Uterus (tissue), 4 donors: Measurements from ENCODE around the gene ZNF839. TPM values are rescaled to one million over a fixed set of nuclear protein-coding genes. Genes with fewer than 3 reads are reported as not detected.

ENCODE experiments used
- DNase-seq, 2 donors: peaks; one replicate each; pipeline ENCODE4 v3.0.0-alpha.2; 2019 to 2020
- H3K27ac ChIP-seq, 2 donors: fragments of 200-600 bp; sonication (generic); 1 replicate in 1 of 2; 2 replicates in 1 of 2; pipeline ENCODE4 v1.5.1; 2016 to 2018
- H3K27me3 ChIP-seq, 2 donors: fragments of 200-600 bp; sonication (generic); one replicate each; pipeline ENCODE4 v1.5.1; 2018 to 2019; ENCODE audit warnings: control low read depth in 1 of 2
- H3K36me3 ChIP-seq, 2 donors: fragments of 200-600 bp; sonication (generic); one replicate each; pipeline ENCODE4 v1.5.1; 2019; ENCODE audit warnings: control low read depth in 1 of 2
- H3K4me1 ChIP-seq, 2 donors: fragments of 200-600 bp; sonication (generic); one replicate each; pipeline ENCODE4 v1.5.1; 2018 to 2019; ENCODE audit warnings: control low read depth in 1 of 2
- H3K4me3 ChIP-seq, 2 donors: fragments of 200-600 bp; sonication (generic); 1 replicate in 1 of 2; 2 replicates in 1 of 2; pipeline ENCODE4 v1.5.1; 2018 to 2019; ENCODE audit warnings: mild to moderate bottlenecking in 1 of 2
- H3K9me3 ChIP-seq, 2 donors: fragments of 200-600 bp; sonication (generic); one replicate each; pipeline ENCODE4 v1.5.1; 2019; ENCODE audit warnings: control low read depth in 1 of 2
- POLR2A ChIP-seq, 2 donors: fragments of 450-650 bp; IDR thresholded peaks; one replicate each; pipeline ENCODE4 v1.6.1; 2016; ENCODE audit warnings: antibody characterized with exemption in 2 of 2, mild to moderate bottlenecking in 1 of 2, moderate library complexity in 1 of 2
- intact Hi-C: fragments of 100-400 bp; cut with DNase I; formaldehyde crosslinking; loops from one replicate; pipeline ENCODE4 v1.15.1; 2023; ENCODE audit warnings: low total_unique reads
- total RNA-seq, 4 donors: library from RNA; depleted of rRNA in 3 of 4; stranded (reverse); fragments of >200 nt in 3 of 4; gene quantifications; one replicate each; pipeline versions ENCODE4 v1.1.0 to v1.2.4, GENCODE V29; 2014 to 2023
- TF ChIP-seq, protein P1 (sequence below), 4 experiments: fragments of 200-600 bp in 2 of 4; fragments of 450-650 bp in 2 of 4; sonication (generic) in 2 of 4; IDR thresholded peaks; one replicate each; pipeline ENCODE4 v1.5.1; 2016 to 2019; ENCODE audit warnings: antibody characterized with exemption in 4 of 4, mild to moderate bottlenecking in 2 of 4, moderate library complexity in 1 of 4
- donor health status: DM: yes; HTN: yes; CAD: no.

The ZNF839 gene
- total RNA-seq, 4 donors from 2014 or later: 0.29 to 12.8 (median 6.4) TPM

DNA sequence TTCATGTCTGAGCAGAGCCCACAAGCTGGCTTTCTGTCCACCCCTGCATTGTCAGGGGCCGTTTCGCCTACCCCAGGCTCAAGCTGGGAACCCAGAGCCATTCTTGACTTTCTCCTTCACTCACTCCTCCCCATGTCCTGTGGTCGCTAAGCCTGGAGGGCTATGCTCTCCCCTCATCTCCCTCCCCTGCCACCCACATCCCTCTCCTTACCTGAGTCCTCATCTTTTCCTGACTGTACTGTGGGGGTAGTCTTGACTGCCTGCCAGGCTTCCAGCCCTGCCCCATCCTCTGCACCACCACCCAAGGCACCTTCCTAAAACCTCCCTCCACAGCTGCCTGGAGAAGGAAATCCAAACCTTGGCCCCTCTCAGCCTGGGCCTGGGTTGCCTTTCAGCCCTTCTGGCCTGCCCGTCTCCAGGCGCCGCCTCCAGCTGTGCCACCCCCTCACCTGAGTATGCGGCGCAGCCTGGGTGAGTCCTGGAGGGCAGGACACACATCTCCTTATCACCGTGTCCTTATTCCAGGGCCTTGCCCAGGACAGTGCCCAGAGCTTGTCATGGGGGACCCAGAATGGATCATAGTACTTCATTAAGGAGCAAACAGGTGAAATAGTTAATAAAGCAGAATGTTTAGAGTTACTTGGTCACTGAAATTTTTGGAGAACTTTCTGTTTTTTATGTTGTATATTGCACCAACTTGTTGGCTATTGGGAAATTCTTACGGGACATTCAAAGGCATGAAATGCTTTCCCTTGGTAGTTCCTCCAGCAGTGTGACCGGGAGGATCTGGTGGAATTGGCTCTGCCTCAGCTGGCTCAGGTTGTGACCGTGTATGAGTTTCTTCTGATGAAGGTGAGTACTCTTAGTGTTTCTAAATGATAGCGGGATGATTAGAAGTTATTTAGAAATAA lies 14.5 kb downstream of the ZNF839 start:
- no peak for DNase-seq
- Histone ChIP-seq H3K9me3 (no peaks in the 10 kb centered on the region), H3K4me1 (no peaks in the 10 kb centered on the region), H3K27me3 (no peaks in the 10 kb centered on the region), H3K27ac (no peak overlapping the region), H3K36me3 (no peaks in the 10 kb centered on the region), H3K4me3 (no peak overlapping the region)
- intact Hi-C loops: no loop called here
- TF ChIP-seq POLR2A (IDR thresholded peaks at IDR 0.05): no peak
- TF ChIP-seq, protein P1, sequence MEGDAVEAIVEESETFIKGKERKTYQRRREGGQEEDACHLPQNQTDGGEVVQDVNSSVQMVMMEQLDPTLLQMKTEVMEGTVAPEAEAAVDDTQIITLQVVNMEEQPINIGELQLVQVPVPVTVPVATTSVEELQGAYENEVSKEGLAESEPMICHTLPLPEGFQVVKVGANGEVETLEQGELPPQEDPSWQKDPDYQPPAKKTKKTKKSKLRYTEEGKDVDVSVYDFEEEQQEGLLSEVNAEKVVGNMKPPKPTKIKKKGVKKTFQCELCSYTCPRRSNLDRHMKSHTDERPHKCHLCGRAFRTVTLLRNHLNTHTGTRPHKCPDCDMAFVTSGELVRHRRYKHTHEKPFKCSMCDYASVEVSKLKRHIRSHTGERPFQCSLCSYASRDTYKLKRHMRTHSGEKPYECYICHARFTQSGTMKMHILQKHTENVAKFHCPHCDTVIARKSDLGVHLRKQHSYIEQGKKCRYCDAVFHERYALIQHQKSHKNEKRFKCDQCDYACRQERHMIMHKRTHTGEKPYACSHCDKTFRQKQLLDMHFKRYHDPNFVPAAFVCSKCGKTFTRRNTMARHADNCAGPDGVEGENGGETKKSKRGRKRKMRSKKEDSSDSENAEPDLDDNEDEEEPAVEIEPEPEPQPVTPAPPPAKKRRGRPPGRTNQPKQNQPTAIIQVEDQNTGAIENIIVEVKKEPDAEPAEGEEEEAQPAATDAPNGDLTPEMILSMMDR (IDR thresholded peaks at IDR 0.05): no peak

- TF ChIP-seq POLR2A (IDR thresholded peaks at IDR 0.05): no peak
- TF ChIP-seq, protein P1 (IDR thresholded peaks at IDR 0.05): no peak
- DNase-seq: no peak
- no peak overlapping the region for H3K4me3 ChIP-seq
- no peaks in the 10 kb centered on the region for H3K36me3 ChIP-seq
- no peak overlapping the region for H3K27ac ChIP-seq
- intact Hi-C loops: no loop called here
- no peaks in the 10 kb centered on the region for H3K27me3 ChIP-seq
- no peaks in the 10 kb centered on the region for H3K9me3 ChIP-seq
- H3K4me1 ChIP-seq: no peaks in the 10 kb centered on the region
Observed at GRCh38 chr14:102335163-102335562, 15.6 kb downstream of the ZNF839 start.

DNA sequence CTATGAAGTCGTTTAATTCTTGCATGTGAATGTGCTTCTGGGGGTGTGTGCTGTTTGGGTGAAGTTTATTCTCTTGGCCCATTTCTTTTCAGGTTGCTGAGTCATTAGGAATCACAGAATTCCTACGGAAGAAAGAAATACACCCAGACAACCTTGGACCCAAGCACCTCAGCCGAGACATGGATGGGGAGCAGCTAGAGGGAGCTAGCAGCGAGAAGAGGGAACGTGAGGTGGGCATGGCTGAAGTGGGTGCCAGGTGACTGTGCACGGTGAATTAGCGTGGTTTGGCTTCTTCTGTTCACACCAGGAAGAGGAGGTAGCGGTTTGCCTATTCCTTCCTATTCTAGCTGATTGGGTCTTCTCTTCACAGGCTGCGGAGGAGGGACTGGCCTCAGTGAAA lies 19.2 kb downstream of the ZNF839 start:
- Histone ChIP-seq H3K4me1 (no peaks in the 10 kb centered on the region), H3K36me3 (no peaks in the 10 kb centered on the region), H3K9me3 (no peaks in the 10 kb centered on the region), H3K27ac (no peak overlapping the region), H3K27me3 (no peaks in the 10 kb centered on the region), H3K4me3 (no peak overlapping the region)
- TF ChIP-seq, protein P1 (IDR thresholded peaks at IDR 0.05): no peak
- no peak for TF ChIP-seq POLR2A (IDR thresholded peaks at IDR 0.05)
- DNase-seq: no peak
- intact Hi-C loops: no loop called here

GRCh38 chr14:102341566-102341965 lies 22.0 kb downstream of the ZNF839 start:
- no peak overlapping the region for H3K4me3 ChIP-seq
- intact Hi-C loops: no loop called here
- H3K36me3 ChIP-seq: no peaks in the 10 kb centered on the region
- no peak for DNase-seq
- H3K27ac ChIP-seq: no peak overlapping the region
- H3K27me3 ChIP-seq: no peaks in the 10 kb centered on the region
- H3K4me1 ChIP-seq: no peaks in the 10 kb centered on the region
- H3K9me3 ChIP-seq: no peaks in the 10 kb centered on the region
- TF ChIP-seq, protein P1 (IDR thresholded peaks at IDR 0.05): no peak
- TF ChIP-seq POLR2A (IDR thresholded peaks at IDR 0.05): no peak

GRCh38 chr14:102342238-102342637 lies 22.7 kb downstream of the ZNF839 start:
- TF ChIP-seq POLR2A (IDR thresholded peaks at IDR 0.05): no peak
- TF ChIP-seq, protein P1 (IDR thresholded peaks at IDR 0.05): no peak
- intact Hi-C loops: no loop called here
- Histone ChIP-seq H3K9me3 (no peaks in the 10 kb centered on the region), H3K27ac (no peak overlapping the region), H3K4me1 (no peaks in the 10 kb centered on the region), H3K27me3 (no peaks in the 10 kb centered on the region), H3K4me3 (no peak overlapping the region), H3K36me3 (no peaks in the 10 kb centered on the region)
- no peak for DNase-seq
